Ectodermal cell (in vitro differentiated cells): ENCODE data around the gene DDT.
"Not testable (repeated sequence)": the region's sequence is repeated elsewhere in the genome, so short reads cannot be mapped to it uniquely, and the experiment has no call there.

ENCODE experiments used
- H3K27ac ChIP-seq: 2 replicates; pipeline ENCODE4 v1.7.0; 2013; ENCODE audit warnings: mild to moderate bottlenecking, low read depth, low read length; ENCODE audit not compliant: insufficient read depth, poor library complexity, severe bottlenecking
- H3K27me3 ChIP-seq: 2 replicates; pipeline ENCODE4 v1.7.0; 2013; ENCODE audit warnings: mild to moderate bottlenecking, low read length; ENCODE audit not compliant: insufficient read depth, control insufficient read depth, poor library complexity, severe bottlenecking
- H3K36me3 ChIP-seq: one replicate; pipeline ENCODE4 v1.7.0; 2013; ENCODE audit warnings: low read length; ENCODE audit not compliant: control insufficient read depth, insufficient read depth
- H3K4me1 ChIP-seq: one replicate; pipeline ENCODE4 v1.7.0; 2013; ENCODE audit warnings: low read length; ENCODE audit not compliant: control insufficient read depth, insufficient read depth
- H3K4me3 ChIP-seq: 2 replicates; pipeline ENCODE4 v1.7.0; 2013; ENCODE audit warnings: low read depth, low read length, control low read depth; ENCODE audit not compliant: insufficient read depth
- H3K9me3 ChIP-seq: 2 replicates; pipeline ENCODE4 v1.7.0; 2013; ENCODE audit warnings: mild to moderate bottlenecking, low read length, moderate library complexity; ENCODE audit not compliant: control insufficient read depth
- WGBS, 2 experiments: methylation state at CpG; one replicate each; pipeline ENCODE4 v1.1.7; 2013; ENCODE audit warnings: missing lambda C conversion rate in 2 of 2; 5-methylcytosine and 5-hydroxymethylcytosine counted together

DDT gene

DNA sequence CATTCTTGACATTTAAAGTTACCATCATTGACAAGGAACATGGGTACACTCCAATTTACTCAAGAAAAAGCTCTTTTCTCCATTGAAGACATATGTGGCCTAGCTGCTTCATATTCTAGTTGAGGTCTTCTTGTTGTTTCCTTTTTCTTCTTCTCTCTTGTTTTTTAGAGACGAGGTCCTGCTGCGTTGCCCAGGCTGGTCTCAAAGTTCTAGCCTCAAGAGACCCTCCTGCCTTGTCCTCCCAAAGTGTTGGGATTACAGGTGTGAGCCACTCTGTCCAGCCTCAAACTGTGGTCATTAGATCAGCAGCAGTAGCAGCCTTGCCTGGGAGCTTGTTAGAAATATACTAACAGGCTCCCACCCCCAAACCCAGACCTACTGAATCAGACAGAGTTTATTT, 18.8 kb upstream of the DDT start:
- 80% methylated on average over 1 of the region's 2 CpGs; no CpG with 5 or more reads in 1 of the 2 experiments for WGBS, 2 experiments
- H3K27me3 ChIP-seq, H3K9me3 ChIP-seq, H3K4me1 ChIP-seq, H3K36me3 ChIP-seq, H3K4me3 ChIP-seq, H3K27ac ChIP-seq: not testable (repeated sequence)

- H3K27ac ChIP-seq, H3K9me3 ChIP-seq, H3K36me3 ChIP-seq, H3K4me1 ChIP-seq, H3K4me3 ChIP-seq, H3K27me3 ChIP-seq: not testable (repeated sequence)
- 67 to 72% methylated on average over 1 to 2 of the region's 3 CpGs for WGBS, 2 experiments
These were observed 15.5 kb upstream of the DDT start for GRCh38 chr22:23989583-23990244.

- not testable (repeated sequence) for H3K4me3 ChIP-seq, H3K9me3 ChIP-seq, H3K36me3 ChIP-seq, H3K27ac ChIP-seq, H3K4me1 ChIP-seq, H3K27me3 ChIP-seq
- 73 to 75% methylated on average over 4 of the region's 4 CpGs for WGBS, 2 experiments
These were observed 12.4 kb upstream of the DDT start for GRCh38 chr22:23986538-23987178.

DNA sequence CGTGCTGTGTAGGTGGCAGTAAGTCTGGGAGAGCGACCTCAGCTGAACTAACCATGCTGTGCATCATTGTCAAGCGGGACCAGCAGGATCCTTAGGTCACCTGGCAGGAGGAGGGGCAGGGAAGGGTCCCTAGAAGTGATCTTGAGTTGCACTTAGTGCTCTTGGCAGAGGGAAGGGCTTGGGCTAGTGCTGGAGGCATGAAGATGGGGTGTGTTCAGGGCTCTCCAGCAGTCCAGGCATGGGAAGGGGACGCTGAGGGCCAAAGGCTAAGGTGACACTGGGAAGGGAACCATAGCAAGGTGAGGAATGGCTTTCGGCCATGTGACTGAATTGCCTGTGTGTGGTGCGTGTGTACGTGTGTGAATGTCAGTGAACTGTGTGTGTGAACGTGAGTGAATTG, 11.8 kb upstream of the DDT start:
- not testable (repeated sequence) for H3K27me3 ChIP-seq, H3K4me1 ChIP-seq, H3K4me3 ChIP-seq, H3K36me3 ChIP-seq, H3K27ac ChIP-seq, H3K9me3 ChIP-seq
- whole genome bisulfite sequencing, 2 experiments, result 83 to 90% methylated on average over 8 of the region's 8 CpGs

DNA sequence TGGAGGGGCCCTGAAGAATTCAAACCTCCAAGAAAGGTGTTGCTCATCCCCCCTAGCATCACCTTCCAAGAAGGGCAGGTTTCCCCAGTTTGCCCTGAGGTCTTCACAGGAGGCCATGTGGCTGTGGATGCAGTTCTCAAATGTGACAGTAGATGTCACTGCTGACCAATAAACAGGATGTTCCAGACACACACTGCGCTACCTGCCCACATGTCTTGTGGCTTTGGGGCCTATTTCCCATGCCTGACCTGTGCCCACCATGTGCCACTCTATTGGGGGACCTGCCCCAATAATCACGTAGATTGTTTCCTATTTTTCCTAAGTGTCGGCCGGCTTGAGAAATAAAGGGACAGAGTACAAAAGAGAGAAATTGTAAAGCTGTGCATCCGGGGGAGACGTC, 10.2 kb upstream of the DDT start:
- 31 to 57% methylated on average over 4 to 6 of the region's 6 CpGs for WGBS, 2 experiments
- Histone ChIP-seq H3K4me3 (no peak overlapping the region), H3K9me3 (no peaks in the 10 kb centered on the region), H3K27ac (no peak overlapping the region), H3K27me3 (no peaks in the 10 kb centered on the region), H3K36me3 (no peaks in the 10 kb centered on the region), H3K4me1 (no peaks in the 10 kb centered on the region)

DNA sequence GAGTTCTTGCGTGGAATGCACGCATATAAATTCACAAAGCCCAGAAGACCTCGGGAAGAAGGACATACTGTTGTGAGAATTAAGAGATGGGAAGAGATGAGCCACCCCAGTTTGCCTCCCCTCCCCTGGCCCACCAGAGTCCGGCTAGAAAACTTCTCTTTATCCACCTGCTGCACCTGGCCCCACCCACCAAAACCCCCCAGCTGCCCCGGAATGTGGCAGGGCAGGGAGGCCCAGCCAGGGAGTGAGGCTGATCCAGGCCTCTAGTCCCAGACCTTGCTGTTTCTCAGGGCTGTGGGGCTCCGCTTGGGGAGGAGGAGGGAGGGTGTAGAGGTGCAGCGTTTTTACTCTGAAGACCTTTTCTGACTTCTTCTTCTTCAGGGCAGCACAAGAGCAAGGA, 6.3 kb upstream of the DDT start:
- no CpG with 5 or more reads among the region's 7 CpGs for WGBS, 2 experiments
- H3K9me3 ChIP-seq, H3K27ac ChIP-seq, H3K27me3 ChIP-seq, H3K36me3 ChIP-seq, H3K4me3 ChIP-seq, H3K4me1 ChIP-seq: not testable (repeated sequence)

DNA sequence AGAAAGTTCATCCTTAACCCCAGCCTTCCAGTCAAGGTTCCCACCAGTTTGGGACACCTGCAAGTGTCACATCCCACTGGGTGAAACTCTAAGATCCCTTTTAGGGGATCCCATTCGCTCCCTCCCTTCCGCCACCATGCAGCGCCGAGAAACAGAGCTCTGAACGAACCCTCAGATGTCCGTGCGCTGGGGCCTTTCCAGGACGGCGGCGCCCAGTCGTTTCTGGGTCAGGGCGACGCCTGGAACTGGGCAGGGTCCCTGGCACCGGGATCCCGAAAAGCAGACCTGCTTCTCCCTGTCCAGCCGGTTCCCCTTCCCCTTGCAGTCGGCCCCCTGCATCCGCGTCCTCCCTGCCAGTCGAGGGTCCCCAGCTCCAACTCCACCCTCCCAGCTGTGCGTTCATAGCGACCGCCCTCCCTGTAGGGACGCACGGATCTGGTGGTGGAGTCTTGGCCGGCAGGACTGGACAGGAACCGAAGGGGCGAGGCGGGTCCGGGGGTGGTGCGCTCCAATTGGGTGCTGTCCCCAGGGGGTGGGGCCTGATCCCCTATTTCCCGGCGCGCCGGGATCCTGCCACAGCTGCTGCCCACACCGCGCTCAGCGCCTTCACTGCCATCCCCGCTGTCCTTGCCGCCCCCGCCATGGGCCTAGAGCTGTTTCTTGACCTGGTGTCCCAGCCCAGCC, 5.5 kb upstream of the DDT start, which contains the start of gene GSTT2:
GSTT2 (plus strand) TSS at position 578 of the 684 bp plus-strand sequence.
- H3K9me3 ChIP-seq, H3K4me3 ChIP-seq, H3K36me3 ChIP-seq, H3K4me1 ChIP-seq, H3K27ac ChIP-seq, H3K27me3 ChIP-seq: not testable (repeated sequence)
- no CpG with 5 or more reads among the region's 41 CpGs for WGBS, 2 experiments

DNA sequence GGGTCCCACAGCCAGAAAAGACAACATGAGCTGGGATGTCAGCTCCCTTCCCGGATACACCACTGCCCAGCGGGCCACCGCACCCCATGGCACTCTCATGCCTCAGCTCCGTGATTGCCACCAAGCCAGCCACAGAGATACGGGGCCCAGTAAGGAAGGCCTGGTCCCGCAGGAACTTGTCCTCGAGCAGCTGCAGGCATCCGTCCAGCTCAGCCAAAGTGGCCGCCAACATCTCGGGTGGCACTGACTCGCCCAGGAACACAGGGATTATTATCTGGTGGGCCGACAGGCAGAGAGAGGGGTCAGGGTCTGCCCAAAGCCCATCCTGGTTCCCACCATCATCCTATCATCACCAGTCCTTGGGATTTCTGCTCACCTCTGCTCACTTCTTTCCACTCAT, 3.1 kb upstream of the DDT start:
- H3K36me3 ChIP-seq, H3K4me1 ChIP-seq, H3K9me3 ChIP-seq, H3K27me3 ChIP-seq, H3K4me3 ChIP-seq, H3K27ac ChIP-seq: not testable (repeated sequence)
- 97 to 99% methylated on average over 5 of the region's 12 CpGs for WGBS, 2 experiments

DNA sequence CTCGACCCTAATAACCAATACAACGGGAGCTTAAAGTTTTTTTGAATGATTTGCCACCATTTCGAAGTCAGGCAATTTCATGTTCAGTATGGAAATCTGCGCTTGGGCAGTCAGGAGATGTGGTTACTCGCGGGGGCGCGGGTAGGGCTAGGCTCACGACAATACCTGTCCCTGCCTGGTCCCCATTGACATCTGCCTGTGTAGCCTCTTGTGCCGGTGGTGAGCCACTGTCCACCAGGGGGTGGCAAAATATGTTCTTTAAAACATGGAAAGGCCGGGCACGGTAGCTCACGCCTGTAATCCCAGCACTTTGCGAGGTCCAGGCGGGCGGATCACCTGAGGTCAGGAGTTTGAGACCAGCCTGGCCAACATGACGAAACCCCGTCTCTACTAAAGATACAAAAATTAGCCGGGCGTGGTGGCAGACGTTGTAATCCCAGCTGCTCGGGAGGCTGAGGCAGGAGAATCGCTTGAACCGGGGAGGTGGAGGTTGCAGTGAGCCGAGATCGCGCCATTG, 653 bp upstream of the DDT start:
- H3K36me3 ChIP-seq, result peaks cover 16% of the 10 kb centered on the region

DNA sequence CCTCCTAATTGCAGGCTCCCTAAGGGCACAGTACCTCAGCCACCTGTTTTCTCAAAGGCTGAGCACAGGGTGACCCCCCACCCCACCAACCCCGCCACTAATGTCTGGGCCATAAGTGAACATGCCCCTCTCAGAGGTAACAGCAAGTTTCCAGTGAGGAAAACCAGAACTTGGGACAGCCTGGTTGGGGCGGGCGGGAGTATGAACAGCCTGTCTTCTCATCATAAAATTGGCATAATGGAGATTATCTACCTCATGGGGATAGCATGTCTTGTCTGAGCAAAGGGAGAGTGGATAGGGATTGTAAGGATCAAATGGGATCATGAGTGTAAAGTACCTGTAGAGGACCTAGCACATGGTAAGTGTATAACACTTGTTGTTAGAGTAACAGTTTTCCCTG, 2.3 kb downstream of the DDT start:
- H3K4me1 ChIP-seq, H3K27me3 ChIP-seq, H3K4me3 ChIP-seq, H3K27ac ChIP-seq, H3K9me3 ChIP-seq: not testable (repeated sequence)
- H3K36me3 ChIP-seq, result peaks cover 24% of the 10 kb centered on the region
- WGBS, 2 experiments, result 93 to 100% methylated on average over 3 of the region's 3 CpGs

More for the DNA sequence above, 653 bp upstream of the DDT start:
- WGBS, 2 experiments, result 24 to 27% methylated on average over 6 of the region's 27 CpGs
- not testable (repeated sequence) for H3K27me3 ChIP-seq, H3K4me1 ChIP-seq, H3K9me3 ChIP-seq, H3K4me3 ChIP-seq, H3K27ac ChIP-seq
